GM23248 (cell line): Measurements from ENCODE around the gene INPP5D. TPM values are rescaled to one million over a fixed set of nuclear protein-coding genes. Genes with fewer than 3 reads are reported as not detected.

Experiments used
- DNase-seq: peaks from one replicate; pipeline ENCODE4 v3.0.0-alpha.2; 2015
- H2AFZ ChIP-seq: fragments of 200-600 bp; sonication (generic); 2 replicates; pipeline ENCODE4 v1.6.1; 2016; ENCODE audit warnings: antibody characterized with exemption
- H3F3A ChIP-seq: fragments of 200-600 bp; sonication (generic); 2 replicates; pipeline ENCODE4 v1.6.1; 2016; ENCODE audit warnings: mild to moderate bottlenecking, antibody characterized with exemption, mixed run types; ENCODE audit not compliant: insufficient read depth
- H3K27ac ChIP-seq: fragments of 200-600 bp; sonication (generic); 2 replicates; pipeline ENCODE4 v1.5.1; 2016; ENCODE audit warnings: mild to moderate bottlenecking
- H3K27me3 ChIP-seq: fragments of 200-600 bp; sonication (generic); replicated peaks from 2 replicates; pipeline ENCODE4 v1.6.1; 2016; ENCODE audit warnings: mild to moderate bottlenecking; ENCODE audit not compliant: insufficient read depth
- H3K36me3 ChIP-seq: fragments of 200-600 bp; sonication (generic); 2 replicates; pipeline ENCODE4 v1.6.1; 2016; ENCODE audit warnings: low read depth, mild to moderate bottlenecking
- H3K4me1 ChIP-seq: fragments of 200-600 bp; sonication (generic); 2 replicates; pipeline ENCODE4 v1.6.1; 2016; ENCODE audit warnings: mild to moderate bottlenecking; ENCODE audit not compliant: insufficient read depth
- H3K4me2 ChIP-seq: fragments of 200-600 bp; sonication (generic); one replicate; pipeline ENCODE4 v1.6.1; 2016; ENCODE audit warnings: mild to moderate bottlenecking; ENCODE audit not compliant: unreplicated experiment
- H3K4me3 ChIP-seq: fragments of 200-600 bp; sonication (generic); 2 replicates; pipeline ENCODE4 v1.5.1; 2016; ENCODE audit warnings: mild to moderate bottlenecking
- H3K79me2 ChIP-seq: fragments of 200-600 bp; sonication (generic); 2 replicates; pipeline ENCODE4 v1.6.1; 2016; ENCODE audit warnings: mild to moderate bottlenecking; ENCODE audit not compliant: insufficient read depth
- H3K9ac ChIP-seq: fragments of 200-600 bp; sonication (generic); 2 replicates; pipeline ENCODE4 v1.6.1; 2016; ENCODE audit warnings: mild to moderate bottlenecking
- H3K9me2 ChIP-seq: fragments of 200-600 bp; sonication (generic); 2 replicates; pipeline ENCODE4 v1.6.1; 2016; ENCODE audit warnings: mixed run types, mild to moderate bottlenecking, moderate library complexity; ENCODE audit not compliant: insufficient read depth
- H3K9me3 ChIP-seq: fragments of 200-600 bp; sonication (generic); one replicate; pipeline ENCODE4 v1.6.1; 2017; ENCODE audit warnings: low read depth
- H4K20me1 ChIP-seq: fragments of 200-600 bp; sonication (generic); 2 replicates; pipeline ENCODE4 v1.6.0; 2016; ENCODE audit not compliant: insufficient read depth
- EZH2 ChIP-seq: fragments of 200-600 bp; sonication (generic); IDR thresholded peaks from 2 replicates; pipeline ENCODE4 v1.6.1; 2018; ENCODE audit warnings: antibody characterized with exemption, mild to moderate bottlenecking; ENCODE audit not compliant: insufficient read depth, poor library complexity, severe bottlenecking
- EZH2phosphoT487 ChIP-seq: fragments of 200-600 bp; sonication (generic); IDR thresholded peaks from 2 replicates; pipeline ENCODE4 v1.6.1; 2018; ENCODE audit warnings: antibody characterized with exemption, moderate library complexity, mild to moderate bottlenecking, low read depth; ENCODE audit not compliant: insufficient read depth
- WGBS, 2 experiments: methylation state at CpG; one replicate each; pipeline ENCODE4 v1.1.6; 2015 to 2017; ENCODE audit warnings: low lambda C conversion rate in 2 of 2, low coverage in 1 of 2; ENCODE audit errors: missing lambda C conversion rate in 2 of 2; 5-methylcytosine and 5-hydroxymethylcytosine counted together
- in situ Hi-C: fragments of 300-500 bp; cut with MboI; formaldehyde crosslinking; loops from 2 replicates; pipeline ENCODE4 v1.15.0; 2020
- polyA plus RNA-seq: library from polyadenylated mRNA; unstranded; fragments of >200 nt; fragmentation: Nextera tagmentation; extraction: Ambion mirVana; gene quantifications from 2 replicates; pipeline ENCODE4 v1.2.1, GENCODE V29; 2016
- total RNA-seq: library from RNA; depleted of rRNA; stranded (reverse); fragments of >200 nt; shearing (Covaris generic); gene quantifications from 2 replicates; pipeline ENCODE4 v1.2.3, GENCODE V29; 2014

INPP5D gene
- total and polyA plus RNA-seq, 2 experiments from 2014 or later, result 0.23 TPM; not detected in 1

DNA sequence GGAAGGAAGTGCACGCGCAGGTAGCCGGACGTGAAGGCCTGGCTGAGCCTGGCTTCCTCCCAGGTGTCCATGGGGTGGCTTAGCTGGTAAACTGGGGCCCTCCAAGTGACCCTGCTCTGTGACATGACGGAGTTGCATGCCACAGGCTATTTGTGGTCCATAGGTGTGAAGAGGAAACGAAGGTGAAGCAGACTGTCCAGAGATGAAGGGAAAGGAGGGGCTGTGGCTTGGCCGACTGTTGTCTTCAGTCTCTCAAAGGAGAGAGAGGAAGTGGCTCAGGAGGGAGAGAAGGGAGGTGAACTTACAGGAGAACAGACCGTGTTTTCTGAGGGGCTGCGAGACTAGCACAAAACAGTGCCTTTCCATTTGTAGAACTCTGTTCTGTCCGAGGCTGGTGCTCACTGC lies 19.3 kb downstream of the INPP5D start:
- Histone ChIP-seq H3K36me3 (no peaks in the 10 kb centered on the region), H3K4me2 (no peak overlapping the region), H3F3A (no peaks in the 10 kb centered on the region), H3K27ac (no peak overlapping the region), H3K9me3 (no peaks in the 10 kb centered on the region), H4K20me1 (no peaks in the 10 kb centered on the region), H3K9ac (no peak overlapping the region), H2AFZ (no peak overlapping the region), H3K79me2 (no peaks in the 10 kb centered on the region), H3K4me3 (no peak overlapping the region), H3K9me2 (no peaks in the 10 kb centered on the region), H3K27me3 (peaks cover 47% of the 10 kb centered on the region), H3K4me1 (no peaks in the 10 kb centered on the region)
- in situ Hi-C loops, result no loop called here
- whole genome bisulfite sequencing, 2 experiments, result 52 to 66% methylated on average over 10 of the region's 10 CpGs
- DNase-seq, result no peak
- TF ChIP-seq EZH2 (no peak), EZH2phosphoT487 (no peak)

GRCh38 chr2:233079953-233080835 lies 20.1 kb downstream of the INPP5D start:
- no peak for TF ChIP-seq EZH2
- no peak for TF ChIP-seq EZH2phosphoT487
- Histone ChIP-seq H3K9me2 (no peaks in the 10 kb centered on the region), H3K27me3 (peaks cover 46% of the 10 kb centered on the region), H3K9ac (no peak overlapping the region), H3K9me3 (no peaks in the 10 kb centered on the region), H3K79me2 (no peaks in the 10 kb centered on the region), H3K4me3 (no peak overlapping the region), H3K4me1 (no peaks in the 10 kb centered on the region), H3K36me3 (no peaks in the 10 kb centered on the region), H3F3A (no peaks in the 10 kb centered on the region), H3K27ac (no peak overlapping the region), H4K20me1 (no peaks in the 10 kb centered on the region), H2AFZ (no peak overlapping the region), H3K4me2 (no peak overlapping the region)
- no peak for DNase-seq
- 49 to 51% methylated on average over 20 of the region's 20 CpGs for WGBS, 2 experiments
- in situ Hi-C loops, result no loop called here

GRCh38 chr2:233080836-233081229 lies 20.7 kb downstream of the INPP5D start:
- H3K4me1 ChIP-seq, result no peaks in the 10 kb centered on the region
- peaks cover 49% of the 10 kb centered on the region for H3K27me3 ChIP-seq
- no peak overlapping the region for H3K4me2 ChIP-seq
- in situ Hi-C loops, result no loop called here
- no peaks in the 10 kb centered on the region for H3K79me2 ChIP-seq
- H3K9me3 ChIP-seq, result no peaks in the 10 kb centered on the region
- no peak overlapping the region for H3K4me3 ChIP-seq
- no peaks in the 10 kb centered on the region for H3K9me2 ChIP-seq
- no peak overlapping the region for H3K9ac ChIP-seq
- no peak for DNase-seq
- no peak overlapping the region for H3K27ac ChIP-seq
- no peak overlapping the region for H2AFZ ChIP-seq
- H4K20me1 ChIP-seq, result no peaks in the 10 kb centered on the region
- TF ChIP-seq EZH2 (no peak), EZH2phosphoT487 (no peak)
- H3K36me3 ChIP-seq, result no peaks in the 10 kb centered on the region
- whole genome bisulfite sequencing, 2 experiments, result 69 to 77% methylated on average over 11 of the region's 11 CpGs
- H3F3A ChIP-seq, result no peaks in the 10 kb centered on the region

DNA sequence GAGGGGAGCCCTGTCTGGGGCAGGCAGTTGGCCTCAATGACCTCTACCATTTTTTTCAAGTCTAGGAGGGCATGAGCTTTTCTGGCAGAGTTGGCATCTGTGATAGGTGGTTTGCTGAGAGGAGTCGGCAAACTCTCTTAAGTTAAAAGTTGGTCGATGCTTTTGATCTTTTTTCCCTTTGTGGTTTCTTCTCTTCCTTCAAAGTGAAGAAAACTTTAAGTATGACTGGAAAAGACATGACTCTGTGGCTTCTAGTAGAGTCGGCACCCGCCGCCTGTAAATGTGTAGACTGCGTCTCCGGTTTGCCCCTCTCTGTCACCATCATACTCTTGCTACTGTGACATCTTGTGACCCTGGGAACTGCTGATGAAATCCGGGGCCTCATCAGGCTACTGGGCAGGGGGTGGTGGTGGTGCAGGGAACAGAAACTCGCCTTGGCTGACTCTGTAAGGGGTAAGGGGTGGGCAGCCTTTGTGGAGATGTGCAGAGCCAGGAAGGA lies 21.1 kb downstream of the INPP5D start:
- Histone ChIP-seq H3K9me2 (no peaks in the 10 kb centered on the region), H3K36me3 (no peaks in the 10 kb centered on the region)
- DNase-seq, result no peak

More for the DNA sequence above, 21.1 kb downstream of the INPP5D start:
- Histone ChIP-seq H3K9me3 (no peaks in the 10 kb centered on the region), H3K27ac (no peak overlapping the region), H3K4me3 (no peak overlapping the region), H3K4me1 (no peaks in the 10 kb centered on the region), H2AFZ (no peak overlapping the region), H4K20me1 (no peaks in the 10 kb centered on the region), H3K27me3 (peaks cover 45% of the 10 kb centered on the region), H3F3A (no peaks in the 10 kb centered on the region), H3K79me2 (no peaks in the 10 kb centered on the region), H3K4me2 (no peak overlapping the region), H3K9ac (no peak overlapping the region)
- in situ Hi-C loops, result no loop called here
- TF ChIP-seq EZH2 (no peak), EZH2phosphoT487 (no peak)
- 73 to 76% methylated on average over 9 of the region's 9 CpGs for WGBS, 2 experiments
